HFFc6 (cell line): ENCODE measurements around the gene KCNK16. TPM values are rescaled to one million over a fixed set of nuclear protein-coding genes. Genes with fewer than 3 reads are reported as not detected.

Experiments
- DNase-seq: peaks from one replicate; pipeline ENCODE4 v3.0.0-alpha.2; 2018
- H3K27ac Mint-ChIP-seq: 2 replicates; pipeline ENCODE4 v1.8.0; 2020; ENCODE audit warnings: mild to moderate bottlenecking, mixed read lengths
- H3K27me3 Mint-ChIP-seq: 2 replicates; pipeline ENCODE4 v1.8.0; 2021; ENCODE audit warnings: mild to moderate bottlenecking, moderate library complexity, mixed read lengths; ENCODE audit not compliant: insufficient read depth
- H3K36me3 Mint-ChIP-seq: 2 replicates; pipeline ENCODE4 v1.8.0; 2021; ENCODE audit warnings: low read depth, mixed read lengths
- H3K4me1 Mint-ChIP-seq: 2 replicates; pipeline ENCODE4 v1.8.0; 2020; ENCODE audit warnings: low read depth, mixed read lengths
- H3K4me3 Mint-ChIP-seq: 2 replicates; pipeline ENCODE4 v1.8.0; 2020; ENCODE audit warnings: mild to moderate bottlenecking, moderate library complexity, mixed read lengths
- H3K9me3 Mint-ChIP-seq: 2 replicates; pipeline ENCODE4 v1.8.0; 2020; ENCODE audit warnings: mild to moderate bottlenecking, mixed read lengths
- total RNA-seq, 6 experiments: library from RNA; stranded (reverse); fragmentation: NEBNext Ultra II Directional; extraction: Animal tissue kit (Norgen Biotek cat#: 25700); gene quantifications; 2 replicates in 1 of 6; 3 replicates in 5 of 6; pipeline ENCODE4 v1.2.3, GENCODE V29; 2021
- TF ChIP-seq, protein P1 (sequence below): fragments of 200-600 bp; sonication (generic); IDR thresholded peaks from 2 replicates; pipeline ENCODE4 v1.5.0; 2021; ENCODE audit warnings: antibody characterized with exemption, mild to moderate bottlenecking

Gene KCNK16
- total RNA-seq, 6 experiments from 2014 or later: not detected

DNA sequence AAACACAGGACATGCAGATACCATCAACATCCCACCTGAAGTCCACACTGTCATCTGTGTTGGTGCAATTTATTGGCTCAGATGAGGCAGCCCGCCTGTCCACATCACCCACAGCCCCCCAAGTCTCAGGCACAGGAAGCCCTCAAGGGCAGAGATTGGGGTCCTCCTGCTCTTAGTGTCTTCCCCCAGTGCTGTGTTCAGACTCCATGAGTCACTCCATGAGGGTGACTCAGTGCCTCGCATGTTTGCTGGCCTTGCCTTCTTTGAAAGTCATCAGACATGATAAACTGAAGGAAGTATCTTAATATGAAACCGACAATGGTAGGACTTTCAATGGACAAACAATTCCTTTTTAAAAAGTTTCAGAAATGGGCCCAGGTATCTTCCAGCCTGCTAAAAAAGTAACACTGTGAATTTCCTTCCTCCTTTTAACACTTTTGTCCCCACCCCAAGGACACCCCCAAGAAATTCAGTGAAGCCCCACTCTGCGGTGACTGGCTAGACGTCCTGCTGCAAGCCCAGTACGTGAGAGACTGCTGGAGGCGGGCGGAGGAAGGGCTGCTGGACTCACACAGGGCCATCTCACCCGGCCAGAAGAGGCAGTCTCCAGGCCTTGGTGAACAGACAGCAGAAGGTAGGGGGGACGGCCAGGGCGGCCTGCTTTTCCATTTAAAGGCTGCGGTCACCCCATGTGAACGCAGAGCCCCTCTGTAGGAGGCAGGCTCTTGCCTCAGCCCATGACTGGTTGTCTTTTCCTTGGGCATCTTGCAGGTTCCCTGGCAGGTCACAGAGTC lies 43.0 kb upstream of the KCNK16 start:
- H3K9me3 Mint-ChIP-seq: no peaks in the 10 kb centered on the region; the same call in 1 of the 2 replicates
- peaks cover 3% of the 10 kb centered on the region; the same call in 1 of the 2 replicates for H3K27me3 Mint-ChIP-seq
- TF ChIP-seq, protein P1, sequence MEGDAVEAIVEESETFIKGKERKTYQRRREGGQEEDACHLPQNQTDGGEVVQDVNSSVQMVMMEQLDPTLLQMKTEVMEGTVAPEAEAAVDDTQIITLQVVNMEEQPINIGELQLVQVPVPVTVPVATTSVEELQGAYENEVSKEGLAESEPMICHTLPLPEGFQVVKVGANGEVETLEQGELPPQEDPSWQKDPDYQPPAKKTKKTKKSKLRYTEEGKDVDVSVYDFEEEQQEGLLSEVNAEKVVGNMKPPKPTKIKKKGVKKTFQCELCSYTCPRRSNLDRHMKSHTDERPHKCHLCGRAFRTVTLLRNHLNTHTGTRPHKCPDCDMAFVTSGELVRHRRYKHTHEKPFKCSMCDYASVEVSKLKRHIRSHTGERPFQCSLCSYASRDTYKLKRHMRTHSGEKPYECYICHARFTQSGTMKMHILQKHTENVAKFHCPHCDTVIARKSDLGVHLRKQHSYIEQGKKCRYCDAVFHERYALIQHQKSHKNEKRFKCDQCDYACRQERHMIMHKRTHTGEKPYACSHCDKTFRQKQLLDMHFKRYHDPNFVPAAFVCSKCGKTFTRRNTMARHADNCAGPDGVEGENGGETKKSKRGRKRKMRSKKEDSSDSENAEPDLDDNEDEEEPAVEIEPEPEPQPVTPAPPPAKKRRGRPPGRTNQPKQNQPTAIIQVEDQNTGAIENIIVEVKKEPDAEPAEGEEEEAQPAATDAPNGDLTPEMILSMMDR: no peak
- no peak overlapping the region for H3K27ac Mint-ChIP-seq
- H3K4me1 Mint-ChIP-seq: peaks cover 12% of the 10 kb centered on the region; the same call in 1 of the 2 replicates
- no peak overlapping the region for H3K4me3 Mint-ChIP-seq
- H3K36me3 Mint-ChIP-seq: no peaks in the 10 kb centered on the region
- peak; percentile 15 for DNase-seq

DNA sequence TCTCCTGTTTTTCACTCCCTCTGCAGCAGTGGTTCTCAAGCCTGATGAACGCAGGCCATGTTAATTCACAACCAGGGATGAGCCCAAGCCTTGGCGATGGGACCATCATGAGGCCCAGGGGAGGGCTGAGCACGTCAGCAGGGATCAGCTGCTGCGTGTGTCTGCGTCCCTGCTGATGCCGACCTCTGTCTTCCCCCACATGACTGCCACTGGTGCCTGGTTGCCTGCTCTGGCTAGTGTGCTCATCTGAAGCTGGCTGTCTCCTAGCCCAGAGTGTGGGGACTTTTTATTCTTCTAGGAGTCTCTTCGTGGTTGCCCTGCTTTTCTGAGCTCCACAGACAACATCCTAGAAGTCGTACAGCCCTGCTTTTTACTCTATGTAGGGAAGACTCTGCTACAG lies 40.8 kb upstream of the KCNK16 start:
- Mint-ChIP-seq H3K4me3 (no peak overlapping the region), H3K4me1 (peaks cover 12% of the 10 kb centered on the region; the same call in 1 of the 2 replicates), H3K27me3 (peaks cover 5% of the 10 kb centered on the region), H3K27ac (no peak overlapping the region), H3K9me3 (no peaks in the 10 kb centered on the region), H3K36me3 (no peaks in the 10 kb centered on the region)
- TF ChIP-seq, protein P1: no peak
- DNase-seq: no peak

DNA sequence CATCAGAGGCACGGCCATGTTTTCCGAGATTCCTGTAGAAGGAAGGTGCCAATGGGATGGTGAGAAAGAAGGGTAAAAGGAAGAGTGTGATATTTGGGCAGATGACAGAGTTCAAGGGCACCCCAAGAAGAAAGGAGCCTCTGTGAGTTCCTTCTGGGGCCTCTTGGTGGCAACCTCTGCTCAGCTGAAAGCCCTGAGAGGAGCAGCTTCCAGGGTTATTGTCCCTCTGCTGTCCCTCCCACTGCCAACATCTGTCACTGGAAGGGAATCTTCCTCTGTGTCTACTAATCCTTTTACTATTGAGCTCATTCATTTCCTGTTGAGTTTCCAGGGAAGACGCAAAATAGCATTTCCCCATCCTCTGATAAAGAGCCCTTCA lies 40.0 kb upstream of the KCNK16 start:
- H3K4me1 Mint-ChIP-seq: peaks cover 12% of the 10 kb centered on the region; the same call in 1 of the 2 replicates
- peak overlapping the region; percentile 20; the same call in 1 of the 2 replicates for H3K4me3 Mint-ChIP-seq
- no peak for DNase-seq
- H3K9me3 Mint-ChIP-seq: no peaks in the 10 kb centered on the region
- H3K27ac Mint-ChIP-seq: no peak overlapping the region
- H3K27me3 Mint-ChIP-seq: peaks cover 5% of the 10 kb centered on the region
- TF ChIP-seq, protein P1: no peak
- H3K36me3 Mint-ChIP-seq: no peaks in the 10 kb centered on the region

DNA sequence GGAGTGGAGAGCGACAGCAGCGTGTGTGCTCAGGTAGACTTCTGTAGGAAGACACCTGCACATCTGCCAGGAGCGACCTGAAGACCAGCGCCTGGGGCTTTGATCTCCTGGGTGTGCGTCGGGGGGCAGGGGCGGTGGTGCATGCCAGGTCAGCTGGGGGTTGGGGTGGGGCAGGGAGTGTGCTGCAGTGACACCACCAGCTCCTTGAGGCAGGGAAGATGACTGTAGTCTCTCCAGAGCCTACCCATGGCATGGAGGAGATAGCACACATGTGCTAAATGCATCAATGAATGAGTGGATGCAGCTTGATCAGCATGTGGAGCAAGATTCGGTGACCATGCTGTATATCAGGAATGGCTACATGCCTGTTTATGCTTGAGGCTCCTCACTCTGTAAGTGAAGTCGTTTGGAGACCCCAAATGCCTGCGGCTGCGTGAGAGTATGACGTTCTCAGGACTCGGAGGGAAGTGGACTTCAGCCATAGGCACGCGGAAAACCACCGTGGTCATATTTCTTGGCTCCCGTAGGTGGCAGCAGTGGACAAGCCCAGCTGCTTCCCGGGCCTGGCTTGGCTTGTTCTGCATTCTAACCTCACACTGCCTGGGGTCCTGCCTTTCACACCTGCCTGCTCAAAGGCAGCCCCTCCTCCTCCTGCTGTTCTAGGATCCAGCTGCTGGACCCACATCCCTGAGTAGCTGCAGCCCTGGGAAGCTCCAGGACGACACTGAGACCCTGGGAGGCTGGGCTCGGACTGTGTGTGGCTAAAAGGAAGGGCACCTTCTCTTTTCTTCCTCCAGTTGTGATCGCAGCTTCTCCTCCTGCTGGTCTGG lies 39.4 kb upstream of the KCNK16 start:
- TF ChIP-seq, protein P1: peak; percentile 81
- peak; percentile 35 for DNase-seq
- Mint-ChIP-seq H3K4me3 (peak overlapping the region; percentile 20; the same call in 1 of the 2 replicates), H3K9me3 (no peaks in the 10 kb centered on the region), H3K27ac (no peak overlapping the region), H3K27me3 (peaks cover 5% of the 10 kb centered on the region), H3K36me3 (no peaks in the 10 kb centered on the region), H3K4me1 (peaks cover 12% of the 10 kb centered on the region; the same call in 1 of the 2 replicates)

DNA sequence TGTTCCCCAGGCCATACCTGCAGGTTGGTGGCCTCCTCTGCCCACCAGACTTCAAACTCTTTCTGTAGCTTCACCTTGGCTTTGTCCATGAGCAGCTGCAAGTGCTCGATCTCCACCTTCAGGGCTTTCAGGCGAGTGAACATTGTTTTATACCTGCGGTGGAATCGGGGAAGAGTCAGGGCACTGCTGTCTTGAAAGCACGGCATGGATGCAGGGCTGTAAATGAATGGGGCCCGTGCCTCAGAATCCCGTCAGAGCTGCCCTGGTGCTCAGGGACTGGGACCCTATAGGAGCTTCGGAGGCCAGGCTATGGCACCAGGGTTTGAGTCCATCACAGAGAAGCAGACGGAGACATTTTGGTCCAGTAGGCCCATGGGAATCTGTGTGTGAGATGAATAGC lies 37.9 kb upstream of the KCNK16 start:
- Mint-ChIP-seq H3K27me3 (peaks cover 4% of the 10 kb centered on the region), H3K27ac (no peak overlapping the region), H3K9me3 (no peaks in the 10 kb centered on the region), H3K4me3 (no peak overlapping the region), H3K4me1 (peaks cover 9% of the 10 kb centered on the region; the same call in 1 of the 2 replicates), H3K36me3 (no peaks in the 10 kb centered on the region)
- TF ChIP-seq, protein P1: no peak
- no peak for DNase-seq
